Measurements from ENCODE around the gene NFKBIB.

The NFKBIB gene

DNA sequence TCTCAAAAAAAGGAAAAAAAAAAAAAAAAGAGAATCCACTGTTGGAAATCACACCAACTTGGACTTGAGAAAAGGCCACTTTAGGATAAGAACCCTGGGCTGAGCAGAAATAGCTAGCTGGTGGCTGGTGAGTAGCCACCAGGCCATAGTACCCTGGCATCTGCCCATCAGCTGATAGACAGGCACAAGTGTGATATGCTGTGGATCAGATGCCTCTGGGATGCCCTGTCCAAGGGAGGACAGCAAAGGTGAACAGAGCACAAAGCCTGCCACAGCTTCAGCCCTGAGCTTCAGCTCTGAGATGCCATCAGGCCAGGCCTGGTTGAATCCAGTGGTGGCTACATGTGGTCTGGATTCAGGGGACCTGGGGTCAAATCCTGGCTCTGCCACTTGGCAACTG, 9.1 kb upstream of the NFKBIB start:
- no peak overlapping the region for H3K4me3 ChIP-seq (ENCODE audit: low read length)
- TF ChIP-seq, protein P1, sequence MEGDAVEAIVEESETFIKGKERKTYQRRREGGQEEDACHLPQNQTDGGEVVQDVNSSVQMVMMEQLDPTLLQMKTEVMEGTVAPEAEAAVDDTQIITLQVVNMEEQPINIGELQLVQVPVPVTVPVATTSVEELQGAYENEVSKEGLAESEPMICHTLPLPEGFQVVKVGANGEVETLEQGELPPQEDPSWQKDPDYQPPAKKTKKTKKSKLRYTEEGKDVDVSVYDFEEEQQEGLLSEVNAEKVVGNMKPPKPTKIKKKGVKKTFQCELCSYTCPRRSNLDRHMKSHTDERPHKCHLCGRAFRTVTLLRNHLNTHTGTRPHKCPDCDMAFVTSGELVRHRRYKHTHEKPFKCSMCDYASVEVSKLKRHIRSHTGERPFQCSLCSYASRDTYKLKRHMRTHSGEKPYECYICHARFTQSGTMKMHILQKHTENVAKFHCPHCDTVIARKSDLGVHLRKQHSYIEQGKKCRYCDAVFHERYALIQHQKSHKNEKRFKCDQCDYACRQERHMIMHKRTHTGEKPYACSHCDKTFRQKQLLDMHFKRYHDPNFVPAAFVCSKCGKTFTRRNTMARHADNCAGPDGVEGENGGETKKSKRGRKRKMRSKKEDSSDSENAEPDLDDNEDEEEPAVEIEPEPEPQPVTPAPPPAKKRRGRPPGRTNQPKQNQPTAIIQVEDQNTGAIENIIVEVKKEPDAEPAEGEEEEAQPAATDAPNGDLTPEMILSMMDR (conservative IDR thresholded peaks at IDR 0.05; ENCODE audit: low read length), result no peak
- DNase-seq (ENCODE audit: low read depth), result no peak

DNA sequence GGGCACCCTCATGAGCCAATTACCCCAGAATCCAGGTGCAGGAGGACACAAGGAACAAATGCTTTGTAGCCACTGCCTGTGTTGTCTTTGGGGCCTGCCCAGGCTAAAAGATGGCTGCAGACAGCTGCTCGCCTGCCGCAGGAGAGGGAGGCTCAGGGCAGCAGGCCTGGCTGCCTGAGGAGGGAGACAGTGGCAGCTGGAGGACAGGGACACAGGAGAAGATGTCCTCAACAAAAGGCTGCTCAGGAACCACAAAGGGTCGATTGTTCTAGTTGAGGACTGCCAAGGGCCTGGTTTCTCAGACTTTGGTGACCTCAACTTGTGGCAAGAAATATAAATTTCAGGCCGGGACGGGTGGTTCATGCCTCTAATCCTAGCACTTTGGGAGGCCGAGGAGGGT, 8.0 kb upstream of the NFKBIB start:
- DNase-seq (ENCODE audit: low read depth), result no peak
- H3K4me3 ChIP-seq (ENCODE audit: low read length), result no peak overlapping the region
- TF ChIP-seq, protein P1 (conservative IDR thresholded peaks at IDR 0.05; ENCODE audit: low read length), result no peak

DNA sequence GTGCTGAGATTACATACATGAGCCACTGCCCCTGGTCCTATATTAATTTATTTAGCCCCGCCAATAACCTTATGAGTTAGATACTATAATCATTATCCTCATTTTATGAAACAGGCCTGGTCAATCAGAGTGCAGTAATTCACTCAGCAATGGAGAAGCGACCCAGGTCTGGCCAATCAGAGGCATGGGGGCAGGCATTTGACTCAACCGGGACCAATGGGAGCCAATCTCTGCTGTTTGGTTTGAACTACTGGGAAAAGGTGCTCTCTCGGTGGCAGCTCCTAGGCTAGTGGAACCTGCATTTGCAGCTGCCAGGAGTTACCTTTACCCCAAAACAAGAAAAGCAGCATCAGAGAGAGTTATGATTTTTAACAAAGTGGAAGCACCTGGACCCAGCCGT, 6.9 kb upstream of the NFKBIB start:
- H3K4me3 ChIP-seq (ENCODE audit: low read length), result no peak overlapping the region
- DNase-seq (ENCODE audit: low read depth), result no peak
- TF ChIP-seq, protein P1 (conservative IDR thresholded peaks at IDR 0.05; ENCODE audit: low read length), result no peak

DNA sequence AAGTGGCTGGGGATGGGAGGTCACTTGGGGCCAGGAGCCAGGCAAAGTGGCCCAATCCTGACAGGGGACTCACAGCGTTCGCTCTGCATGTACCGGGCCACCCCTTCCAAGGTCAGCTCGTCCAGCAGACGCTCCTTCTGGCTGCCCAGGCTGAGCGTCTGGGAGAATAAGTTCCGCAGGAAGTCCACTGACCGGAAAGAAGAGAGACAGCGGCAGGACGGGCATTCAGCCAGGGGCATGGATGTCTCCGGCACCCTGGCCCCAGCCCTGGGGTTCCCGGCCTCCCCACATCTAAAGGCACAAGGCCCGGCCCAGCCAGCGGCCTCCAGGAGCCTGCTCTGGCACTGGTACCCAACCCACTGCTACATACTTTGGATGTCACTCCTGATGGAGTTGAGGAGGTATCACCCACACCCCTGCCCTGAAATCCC, 6.4 kb upstream of the NFKBIB start:
- TF ChIP-seq, protein P1 (conservative IDR thresholded peaks at IDR 0.05; ENCODE audit: low read length), result no peak
- no peak overlapping the region for H3K4me3 ChIP-seq (ENCODE audit: low read length)
- no peak for DNase-seq (ENCODE audit: low read depth)

DNA sequence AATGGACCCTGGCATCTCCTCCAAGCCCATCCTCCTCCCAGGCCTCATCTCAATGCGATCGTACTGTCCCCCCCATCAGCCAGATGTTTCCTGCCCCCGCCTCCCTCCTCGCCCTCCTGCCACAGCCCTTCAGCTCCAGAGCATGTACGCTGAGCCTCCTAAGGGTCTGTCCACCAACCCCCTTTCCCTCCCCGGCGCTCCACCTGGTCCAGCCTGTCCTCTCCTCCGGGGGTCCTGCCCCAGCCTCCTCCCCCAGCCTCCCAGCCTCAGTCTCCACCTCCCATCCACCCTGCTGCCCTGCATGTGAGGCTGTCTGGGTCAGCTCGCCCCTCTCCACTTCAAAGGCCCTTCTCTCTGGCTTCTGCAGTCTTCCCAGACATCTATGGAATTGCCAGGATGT, 4.8 kb upstream of the NFKBIB start:
- no peak overlapping the region for H3K4me3 ChIP-seq (ENCODE audit: low read length)
- TF ChIP-seq, protein P1 (conservative IDR thresholded peaks at IDR 0.05; ENCODE audit: low read length), result no peak
- DNase-seq (ENCODE audit: low read depth), result no peak

DNA sequence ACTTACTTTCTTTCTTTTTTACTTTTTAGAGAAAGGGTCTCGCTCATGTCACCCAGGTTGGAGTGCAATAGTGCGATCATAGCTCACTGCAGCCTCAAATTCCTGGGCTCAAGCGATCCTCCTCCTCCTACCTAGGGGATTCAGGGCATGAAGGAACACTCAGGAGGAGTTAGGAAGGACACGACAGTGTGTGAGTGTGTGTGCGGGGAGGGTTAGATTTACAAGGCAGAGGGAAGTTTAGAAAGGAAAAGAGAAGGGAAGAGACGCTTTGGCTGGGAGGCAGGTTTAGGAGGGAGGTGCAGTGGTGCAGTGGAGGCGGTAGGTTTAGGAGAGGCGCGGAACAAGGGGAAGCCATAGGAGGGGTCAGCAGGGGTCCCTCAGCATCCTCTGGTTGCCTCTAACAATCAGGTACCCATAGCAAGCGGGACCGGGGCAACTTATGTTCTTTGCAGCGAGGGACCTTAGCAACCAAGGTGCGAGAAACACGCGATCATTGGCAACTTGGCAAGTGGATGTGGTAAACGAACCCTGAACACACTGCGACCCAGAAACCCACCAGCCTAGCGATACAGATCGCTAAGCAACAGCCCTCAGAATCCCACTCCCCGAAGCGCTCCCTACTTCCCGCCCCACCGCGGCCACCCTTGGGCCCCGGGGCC, 852 bp upstream of the NFKBIB start:
- peak; percentile 21 for DNase-seq (ENCODE audit: low read depth)
- H3K4me3 ChIP-seq (ENCODE audit: low read length), result peak overlapping the region; percentile 93
- TF ChIP-seq, protein P1 (conservative IDR thresholded peaks at IDR 0.05; ENCODE audit: low read length), result no peak

DNA sequence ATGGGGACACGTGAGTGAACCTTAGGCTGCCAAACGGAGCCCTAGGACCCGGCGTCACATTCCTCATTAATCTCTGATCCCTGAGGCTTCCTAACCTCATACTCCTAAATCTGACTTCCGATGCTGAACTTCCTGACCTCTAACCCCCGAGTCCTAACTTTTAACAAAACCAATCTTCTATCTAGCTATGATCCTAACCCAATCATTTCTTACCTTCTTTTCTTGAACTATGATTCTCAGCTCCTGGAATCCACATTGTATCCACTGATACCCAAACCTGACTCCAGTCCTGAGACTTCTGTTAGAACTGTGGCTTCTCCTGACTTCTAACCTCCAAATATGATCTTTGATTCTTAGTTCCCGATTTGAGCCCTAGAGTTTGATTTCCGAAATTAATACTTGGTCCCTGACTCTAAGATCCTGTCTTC, 447 bp downstream of the NFKBIB start:
- no peak for DNase-seq (ENCODE audit: low read depth)
- TF ChIP-seq, protein P1 (conservative IDR thresholded peaks at IDR 0.05; ENCODE audit: low read length), result no peak
- H3K4me3 ChIP-seq (ENCODE audit: low read length), result peak overlapping the region; percentile 82

All from AG10803 (cell line).